Smooth muscle cell of the brain vasculature (primary cell): Measurements from ENCODE around the gene HOMER3.

Experiments
- DNase-seq: peaks from one replicate; pipeline ENCODE4 v3.0.0-alpha.2; 2012; ENCODE audit warnings: low read depth, low spot score

The HOMER3 gene

GRCh38 chr19:18879579-18880373, 61.2 kb downstream of the HOMER3 start:
- no peak for DNase-seq
